Smooth muscle cell of the umbilical artery (primary cell): ENCODE measurements around the gene PMIS2. TPM values are rescaled to one million over a fixed set of nuclear protein-coding genes. Genes with fewer than 3 reads are reported as not detected.

Source experiments
- total RNA-seq: library from RNA; depleted of rRNA; stranded (reverse); fragments of >200 nt; gene quantifications from 2 replicates; pipeline ENCODE4 v1.2.3, GENCODE V29; 2014

Gene PMIS2
- total RNA-seq: not detected in 2 replicates

GRCh38 chr19:35585848-35586247 lies at the start of gene PMIS2:
PMIS2 (plus strand) TSS chr19:35586173; CDS start chr19:35586260, 87 bp downstream.

DNA sequence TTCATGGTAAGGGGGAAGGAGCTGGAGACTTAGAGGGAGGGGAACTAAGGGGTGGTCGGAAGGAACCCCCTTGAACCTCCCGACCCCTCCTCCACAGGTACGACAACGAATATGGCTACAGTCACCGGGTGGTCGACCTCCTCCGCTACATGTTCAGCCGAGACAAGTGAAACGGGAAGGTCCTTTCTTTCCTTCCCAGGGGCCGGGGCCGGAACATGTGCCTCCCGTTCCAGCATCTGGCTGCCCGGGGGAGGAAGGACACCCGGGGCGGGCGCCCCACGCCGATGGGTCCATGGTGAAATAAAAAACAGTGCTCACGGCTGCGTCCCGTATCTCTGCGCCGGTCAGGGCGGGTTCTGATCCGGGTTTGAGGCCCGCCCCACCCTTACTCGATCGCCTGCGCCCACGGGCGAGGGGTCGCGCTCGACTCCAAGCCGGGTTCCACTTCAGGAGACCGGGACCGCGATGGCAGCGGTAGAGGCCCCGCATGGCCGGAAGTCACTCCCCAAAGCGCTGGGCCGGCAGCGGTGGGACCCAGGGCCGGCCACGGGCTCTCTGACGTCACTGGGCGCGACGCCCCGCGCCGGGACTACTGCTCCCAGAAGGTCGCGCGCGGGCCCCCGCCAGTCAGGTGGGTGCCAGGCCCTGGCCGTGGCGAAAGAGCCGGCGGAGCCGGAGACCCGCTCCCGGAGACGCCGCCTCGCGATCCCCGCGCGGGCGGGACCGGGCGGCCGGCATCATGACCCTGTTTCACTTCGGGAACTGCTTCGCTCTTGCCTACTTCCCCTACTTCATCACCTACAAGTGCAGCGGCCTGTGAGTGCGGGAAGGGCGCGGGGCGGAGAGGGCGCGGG lies 40.7 kb upstream of the PMIS2 start, which contains the start of gene TMEM147:
TMEM147 (plus strand) TSS at position 626 of the 854 bp plus-strand sequence; CDS start at position 740, 114 bp downstream.

DNA sequence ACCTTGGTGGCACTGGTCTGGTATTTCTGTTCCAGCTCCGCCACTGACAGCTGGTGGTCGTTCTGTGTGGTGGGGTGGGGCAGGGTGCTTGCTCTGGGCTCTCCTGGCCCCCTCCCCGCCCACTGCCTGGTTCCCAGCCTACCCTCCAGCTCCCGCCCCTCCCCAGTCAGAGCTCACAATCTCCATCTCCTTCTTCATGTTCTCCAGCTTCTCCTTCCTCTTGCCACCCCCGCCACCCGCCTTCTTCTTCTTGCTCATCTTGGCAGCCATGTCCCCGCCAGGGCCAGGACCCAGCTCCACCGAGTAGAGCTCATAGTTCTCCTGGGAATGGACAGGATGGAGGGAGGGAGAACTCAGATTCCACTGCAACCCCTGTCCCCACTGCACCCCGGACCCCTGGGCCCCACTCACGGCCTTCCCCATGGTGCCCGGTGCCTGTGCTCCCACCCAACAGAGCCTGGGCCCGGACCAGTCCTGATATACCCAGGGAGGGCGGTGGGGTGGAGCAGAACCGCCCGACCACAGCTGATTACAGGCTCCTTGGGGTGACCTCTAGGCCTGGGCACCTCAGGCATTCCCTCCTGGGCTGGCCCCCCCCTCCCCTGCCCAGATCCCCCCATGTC lies 22.7 kb upstream of the PMIS2 start, which contains the start of gene ATP4A:
ATP4A (minus strand) TSS at position 452 of the 623 bp plus-strand sequence; CDS start at position 423, 29 bp downstream.

GRCh38 chr19:35612559-35613321 lies 26.8 kb downstream of the PMIS2 start, which contains the start of gene HAUS5:
HAUS5 (plus strand) TSS chr19:35612735; CDS start chr19:35612795, 60 bp downstream.

GRCh38 chr19:35628565-35629331 lies 42.8 kb downstream of the PMIS2 start, which contains the start of gene RBM42:
RBM42 (plus strand) TSS chr19:35629036; CDS start chr19:35629154, 118 bp downstream.

Other genes starting within 250 kb of the PMIS2 start
- gene FFAR1, start 238.3 kb upstream of the PMIS2 start, total RNA-seq: not detected in 2 replicates
- not detected in 2 replicates for gene FFAR3, start 227.7 kb upstream of the PMIS2 start, total RNA-seq
- gene GPR42, start 215.1 kb upstream of the PMIS2 start, total RNA-seq: not detected in 2 replicates
- not detected in 2 replicates for gene FFAR2, start 137.9 kb upstream of the PMIS2 start, total RNA-seq
- gene KRTDAP, start 95.7 kb upstream of the PMIS2 start, total RNA-seq: not detected in 2 replicates
- 0.23 and 0.30 TPM in 2 replicates for gene DMKN, start 72.5 kb upstream of the PMIS2 start, total RNA-seq
- 0.59 and 0.65 TPM in 2 replicates for gene SBSN, start 57.9 kb upstream of the PMIS2 start, total RNA-seq
- gene GAPDHS, start 52.7 kb upstream of the PMIS2 start, total RNA-seq: not detected in 2 replicates
- 61.2 and 100 TPM in 2 replicates for gene TMEM147, start 40.5 kb upstream of the PMIS2 start, total RNA-seq
- not detected in 2 replicates for gene ATP4A, start 22.5 kb upstream of the PMIS2 start, total RNA-seq
- 5.6 and 8.4 TPM in 2 replicates for gene HAUS5, start 26.6 kb downstream of the PMIS2 start, total RNA-seq
- gene RBM42, start 42.9 kb downstream of the PMIS2 start, total RNA-seq: 30.0 and 42.8 TPM in 2 replicates
- 0.30 TPM in 1 of 2 replicates, not detected in the other for gene ETV2, start 55.6 kb downstream of the PMIS2 start, total RNA-seq
- gene COX6B1, start 62.1 kb downstream of the PMIS2 start, total RNA-seq: 228 and 480 TPM in 2 replicates
- gene UPK1A, start 80.3 kb downstream of the PMIS2 start, total RNA-seq: not detected in 2 replicates
- not detected in 2 replicates for gene ZBTB32, start 118.4 kb downstream of the PMIS2 start, total RNA-seq
- 5.9 and 16.0 TPM in 2 replicates for gene KMT2B, start 131.8 kb downstream of the PMIS2 start, total RNA-seq
- gene IGFLR1, start 156.3 kb downstream of the PMIS2 start, total RNA-seq: 0.30 and 0.42 TPM in 2 replicates
- gene U2AF1L4, start 159.2 kb downstream of the PMIS2 start, total RNA-seq: 4.2 and 9.8 TPM in 2 replicates
- gene PSENEN, start 159.5 kb downstream of the PMIS2 start, total RNA-seq: 9.5 and 10.4 TPM in 2 replicates
- gene LIN37, start 162.4 kb downstream of the PMIS2 start, total RNA-seq: 8.1 and 12.2 TPM in 2 replicates
- 77.2 and 141 TPM in 2 replicates for gene HSPB6, start 170.9 kb downstream of the PMIS2 start, total RNA-seq
- 3.0 and 7.2 TPM in 2 replicates for gene PROSER3, start 172.0 kb downstream of the PMIS2 start, total RNA-seq
- 1.8 and 6.2 TPM in 2 replicates for gene ARHGAP33, start 189.4 kb downstream of the PMIS2 start, total RNA-seq
- not detected in 2 replicates for gene PRODH2, start 226.7 kb downstream of the PMIS2 start, total RNA-seq